IMR-90 (cell line): ENCODE results near the gene TRMT2A. TPM values are rescaled to one million over a fixed set of nuclear protein-coding genes. Genes with fewer than 3 reads are reported as not detected.
"Not testable (repeated sequence)": the region's sequence is repeated elsewhere in the genome, so short reads cannot be mapped to it uniquely, and the experiment has no call there.

ENCODE experiments used
- ATAC-seq: fragments of 200-7000 bp; cut with Tn5 transposase; 2 replicates; pipeline ENCODE4 v1.9.1; 2020; ENCODE audit warnings: low read depth, mild to moderate bottlenecking, moderate library complexity
- BruUV-seq: library from RNA; stranded (reverse); fragments of 400-500 nt; replicated peaks from 2 replicates; lab custom pipeline; 2021; lab: Mats Ljungman, UMichigan
- CTCF ChIA-PET: fragments of 300-600 bp; formaldehyde crosslinking; extraction: SDS; loops from one replicate; lab custom pipeline; 2021; ENCODE audit warnings: antibody characterized with exemption; lab: Yijun Ruan, JAX
- POLR2A ChIA-PET: fragments of 300-600 bp; sonication (Branson Sonifier 250); formaldehyde crosslinking; loops from one replicate; lab custom pipeline; 2022; ENCODE audit warnings: antibody characterized with exemption; ENCODE audit not compliant: unreplicated experiment; lab: Charles Lee
- DNase-seq: peaks from one replicate; pipeline ENCODE4 v3.0.0; 2013
- H2AFZ ChIP-seq: replicated peaks from 2 replicates; pipeline ENCODE3; 2013; ENCODE audit warnings: low read length, mild to moderate bottlenecking; ENCODE audit not compliant: poor library complexity
- H2AK5ac ChIP-seq: 2 replicates; pipeline ENCODE4 v1.6.1; 2013; ENCODE audit warnings: low read depth, low read length, inconsistent platforms
- H2AK9ac ChIP-seq: replicated peaks from 2 replicates; pipeline ENCODE3; 2013; ENCODE audit warnings: mild to moderate bottlenecking, low read depth, low read length, moderate library complexity; ENCODE audit not compliant: poor library complexity
- H2BK120ac ChIP-seq: 2 replicates; pipeline ENCODE4 v1.6.1; 2013; ENCODE audit warnings: low read depth, low read length, inconsistent platforms
- H2BK15ac ChIP-seq: 3 replicates; pipeline ENCODE4 v1.6.1; 2013; ENCODE audit warnings: low read depth, low read length, inconsistent platforms
- H2BK20ac ChIP-seq: 2 replicates; pipeline ENCODE4 v1.6.1; 2013; ENCODE audit warnings: low read depth, mild to moderate bottlenecking, inconsistent platforms, low read length, moderate library complexity
- H2BK5ac ChIP-seq: 2 replicates; pipeline ENCODE4 v1.6.1; 2013; ENCODE audit warnings: mild to moderate bottlenecking, low read depth, low read length, inconsistent platforms; ENCODE audit not compliant: poor library complexity, severe bottlenecking
- H3K14ac ChIP-seq: replicated peaks from 2 replicates; pipeline ENCODE4 v1.6.1; 2013; ENCODE audit warnings: low read depth, low read length, inconsistent platforms
- H3K18ac ChIP-seq: 2 replicates; pipeline ENCODE4 v1.6.1; 2013; ENCODE audit warnings: low read depth, low read length, control low read depth
- H3K23ac ChIP-seq: 2 replicates; pipeline ENCODE4 v1.6.1; 2013; ENCODE audit warnings: low read depth, low read length, inconsistent platforms
- H3K27ac ChIP-seq: 2 replicates; pipeline ENCODE4 v1.5.1; 2013; ENCODE audit warnings: mild to moderate bottlenecking, control low read depth, low read length; ENCODE audit not compliant: insufficient read depth
- H3K27me3 ChIP-seq: 2 replicates; pipeline ENCODE4 v1.6.1; 2013; ENCODE audit warnings: low read length; ENCODE audit not compliant: control insufficient read depth, insufficient read depth
- H3K36me3 ChIP-seq: 2 replicates; pipeline ENCODE4 v1.6.1; 2013; ENCODE audit warnings: low read length, mixed read lengths; ENCODE audit not compliant: control insufficient read depth, insufficient read depth
- H3K4ac ChIP-seq: 2 replicates; pipeline ENCODE4 v1.6.1; 2013; ENCODE audit warnings: low read depth, low read length, inconsistent platforms
- H3K4me1 ChIP-seq: 2 replicates; pipeline ENCODE4 v1.6.1; 2013; ENCODE audit warnings: low read length, mixed read lengths; ENCODE audit not compliant: control insufficient read depth, insufficient read depth
- H3K4me2 ChIP-seq: 2 replicates; pipeline ENCODE4 v1.6.1; 2013; ENCODE audit warnings: low read depth, mild to moderate bottlenecking, control low read depth, low read length, moderate library complexity
- H3K4me3 ChIP-seq: 2 replicates; pipeline ENCODE4 v1.5.1; 2013; ENCODE audit warnings: low read depth, mild to moderate bottlenecking, control low read depth, low read length, moderate library complexity; ENCODE audit not compliant: insufficient read depth
- H3K56ac ChIP-seq: 2 replicates; pipeline ENCODE4 v1.6.1; 2013; ENCODE audit warnings: low read length, inconsistent platforms; ENCODE audit not compliant: insufficient read depth; ENCODE audit errors: extremely low read depth
- H3K79me1 ChIP-seq, 2 experiments: 2 replicates each; pipeline ENCODE4 v1.6.1; 2013; ENCODE audit warnings: low read length in 2 of 2, inconsistent platforms in 1 of 2, low read depth in 1 of 2
- H3K9ac ChIP-seq: 2 replicates; pipeline ENCODE4 v1.6.1; 2013; ENCODE audit warnings: low read depth, low read length, control low read depth
- H3K9me1 ChIP-seq: 2 replicates; pipeline ENCODE4 v1.6.1; 2013; ENCODE audit warnings: low read length, inconsistent platforms; ENCODE audit not compliant: insufficient read depth
- H3K9me3 ChIP-seq: 2 replicates; pipeline ENCODE4 v1.6.1; 2013; ENCODE audit warnings: low read length; ENCODE audit not compliant: control insufficient read depth, insufficient read depth
- H4K20me1 ChIP-seq: 2 replicates; pipeline ENCODE4 v1.6.1; 2013; ENCODE audit warnings: low read length, inconsistent platforms; ENCODE audit not compliant: insufficient read depth
- H4K5ac ChIP-seq: 2 replicates; pipeline ENCODE4 v1.6.1; 2013; ENCODE audit warnings: mild to moderate bottlenecking, low read depth, low read length, control low read depth
- H4K8ac ChIP-seq, 2 experiments: 2 replicates each; pipeline ENCODE4 v1.6.1; 2013; ENCODE audit warnings: low read depth in 2 of 2, low read length in 2 of 2, control low read depth in 1 of 2, inconsistent platforms in 1 of 2
- H4K91ac ChIP-seq: 2 replicates; pipeline ENCODE4 v1.6.1; 2013; ENCODE audit warnings: low read depth, low read length, inconsistent platforms; ENCODE audit not compliant: insufficient read depth
- CHD1 ChIP-seq: IDR thresholded peaks from 2 replicates; pipeline ENCODE4 v1.6.1; 2012; ENCODE audit warnings: low read depth, low read length, improper control_type of control experiment
- FOS ChIP-seq: fragments of 150-350 bp; IDR thresholded peaks from 2 replicates; pipeline ENCODE4 v1.6.1; 2016; ENCODE audit warnings: low read depth, low read length
- NFE2L2 ChIP-seq: fragments of 150-350 bp; IDR thresholded peaks from 2 replicates; pipeline ENCODE4 v1.6.1; 2016; ENCODE audit warnings: low read depth, mild to moderate bottlenecking, low read length
- WGBS, 2 experiments: methylation state at CpG; one replicate each; pipeline versions ENCODE4 v1.1.5 to v1.1.7; 2013; ENCODE audit warnings: missing lambda C conversion rate in 2 of 2; ENCODE audit not compliant: insufficient read length in 1 of 2; ENCODE audit errors: extremely low coverage in 2 of 2; 5-methylcytosine and 5-hydroxymethylcytosine counted together
- dilution Hi-C: fragments of 300-500 bp; cut with HindIII; formaldehyde crosslinking; loops from one replicate; pipeline ENCODE4 v1.14.3; 2018; ENCODE audit warnings: low sequenced_read_pairs; ENCODE audit not compliant: unreplicated experiment
- in situ Hi-C: fragments of 300-500 bp; cut with MboI; formaldehyde crosslinking; loops from 3 replicates; pipeline ENCODE4 v1.14.3; 2019; ENCODE audit warnings: low sequenced_read_pairs, inconsistent platforms, mixed read lengths
- intact Hi-C: fragments of 100-400 bp; cut with micrococcal nuclease; formaldehyde crosslinking; loops from 2 replicates; pipeline ENCODE4 v1.10.0; 2022
- polyA plus RNA-seq, 3 experiments: library from polyadenylated mRNA; depleted of rRNA; stranded (reverse); fragments of >200 nt; gene quantifications; 2 replicates each; pipeline ENCODE4 v1.2.3, GENCODE V29; 2012; ENCODE audit warnings: low replicate concordance in 1 of 3
- total RNA-seq: library from RNA; depleted of rRNA; stranded (reverse); fragments of >200 nt; gene quantifications from 2 replicates; pipeline ENCODE4 v1.2.3, GENCODE V29; 2012

TRMT2A gene
- total and polyA plus RNA-seq, 2 of the 4 experiments (the other 2 are of a cell fraction) = 22.0 to 39.1 TPM

DNA sequence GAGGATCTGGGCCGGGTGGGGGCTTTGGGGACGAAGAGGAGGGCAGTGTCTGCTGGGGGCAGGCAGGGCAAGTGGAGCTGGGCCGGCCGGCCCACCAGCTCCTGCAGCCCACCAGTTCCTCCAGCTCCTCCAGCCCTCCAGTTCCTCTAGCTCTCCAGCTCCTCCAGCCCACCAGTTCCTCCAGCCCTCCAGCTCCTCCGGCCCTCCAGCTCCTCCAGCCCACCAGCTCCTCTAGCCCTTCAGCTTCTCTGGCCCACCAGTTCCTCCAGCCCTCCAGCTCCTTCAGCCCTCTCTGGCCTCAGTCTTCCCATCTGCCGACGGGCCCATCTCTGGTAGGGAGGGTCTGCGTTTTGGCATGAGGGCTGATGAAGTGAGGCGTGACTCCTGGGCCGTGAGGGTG is 43.0 kb upstream of the TRMT2A start:
- in situ Hi-C loops = no loop called here
- dilution Hi-C loops = no loop called here
- H3K9me1 ChIP-seq = no peaks in the 10 kb centered on the region

DNA sequence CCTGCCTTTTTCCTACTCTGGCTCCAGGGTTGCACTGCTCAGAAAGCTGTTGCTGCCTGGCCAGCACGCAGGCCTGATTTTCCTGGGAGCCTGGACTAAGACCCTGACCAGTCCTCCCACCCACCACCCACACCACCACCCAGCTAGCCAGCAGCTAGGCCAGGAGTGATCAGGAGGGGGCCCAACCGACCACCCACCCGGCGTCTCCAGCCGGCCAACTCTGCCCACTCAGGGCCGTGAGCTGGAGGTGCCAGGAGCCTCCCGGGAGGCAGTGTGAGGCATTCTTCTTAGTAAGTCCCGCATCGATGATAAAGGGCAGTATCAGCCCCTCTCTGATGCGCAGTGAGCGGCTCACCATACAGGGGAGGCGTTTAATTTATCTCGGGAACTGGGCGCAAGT is 42.5 kb upstream of the TRMT2A start:
- H3K9me3 ChIP-seq, H3K79me1 ChIP-seq, dilution Hi-C loops, H2AFZ ChIP-seq, H2BK120ac ChIP-seq, H4K20me1 ChIP-seq, H2AK5ac ChIP-seq, H3K23ac ChIP-seq, H3K4ac ChIP-seq, H3K4me2 ChIP-seq, H3K9ac ChIP-seq, DNase-seq, BruUV-seq, H3K27ac ChIP-seq, H4K91ac ChIP-seq, H3K56ac ChIP-seq, H2BK5ac ChIP-seq, H3K4me3 ChIP-seq, H3K9me1 ChIP-seq, H3K36me3 ChIP-seq, H4K8ac ChIP-seq, ATAC-seq, H3K18ac ChIP-seq, H3K4me1 ChIP-seq, H2BK15ac ChIP-seq, H4K5ac ChIP-seq, H2AK9ac ChIP-seq, CTCF ChIA-PET, POLR2A ChIA-PET, H2BK20ac ChIP-seq, H3K14ac ChIP-seq: not testable (repeated sequence)
- in situ Hi-C loops (loop anchor here (5.0 to 10.0 kb wide), 2 partner anchors 133 to 295 kb away; no protein-coding TSS in a partner anchor), intact Hi-C loops (loop anchor here (5.0 kb wide), 1 partner anchor 298 kb away; no protein-coding TSS in a partner anchor)
- H3K27me3 ChIP-seq = peaks cover 13% of the 10 kb centered on the region
- WGBS, 2 experiments = no CpG with 5 or more reads among the region's 14 CpGs

More for the DNA sequence above, 43.0 kb upstream of the TRMT2A start:
- Histone ChIP-seq H3K23ac (no peak overlapping the region), H2AK5ac (no peak overlapping the region), H2BK20ac (no peak overlapping the region), H3K27ac (no peak overlapping the region), H3K4ac (no peak overlapping the region), H3K9ac (no peak overlapping the region), H3K4me2 (no peak overlapping the region), H3K27me3 (peaks cover 13% of the 10 kb centered on the region), H2AFZ (no peak overlapping the region), H3K9me3 (no peaks in the 10 kb centered on the region), H4K5ac (no peak overlapping the region), H4K91ac (no peak overlapping the region), H3K56ac (no peak overlapping the region), H3K14ac (no peak overlapping the region), H2AK9ac (no peak overlapping the region), H3K36me3 (no peaks in the 10 kb centered on the region), H3K4me1 (no peaks in the 10 kb centered on the region), H3K4me3 (no peak overlapping the region), H2BK5ac (no peak overlapping the region), H4K20me1 (peaks cover 5% of the 10 kb centered on the region; the same call in 1 of the 2 replicates), H2BK15ac (no peak overlapping the region), H2BK120ac (no peak overlapping the region), H3K79me1 (no peaks in the 10 kb centered on the region), H3K18ac (no peak overlapping the region), H4K8ac (no peak overlapping the region)
- WGBS, 2 experiments = no CpG with 5 or more reads among the region's 10 CpGs
- intact Hi-C loops = no loop called here
- ATAC-seq = no peak
- no peak for TF ChIP-seq CHD1
- no peak for TF ChIP-seq NFE2L2
- no peak for TF ChIP-seq FOS
- CTCF ChIA-PET = no interaction called here
- no TSS peak for BruUV-seq
- POLR2A ChIA-PET = no interaction called here
- no peak for DNase-seq
